PFSK-1 (cell line): ENCODE results near the gene PTBP3.

Experiments
- POLR2AphosphoS5 ChIP-seq: IDR thresholded peaks from 2 replicates; pipeline ENCODE4 v1.6.1; 2012; ENCODE audit warnings: low read depth, mild to moderate bottlenecking, control low read depth, low read length, moderate library complexity
- SIN3A ChIP-seq: IDR thresholded peaks from 2 replicates; pipeline ENCODE4 v1.6.1; 2012; ENCODE audit warnings: mild to moderate bottlenecking, low read length, moderate library complexity, borderline replicate concordance; ENCODE audit not compliant: insufficient read depth
- TAF1 ChIP-seq: IDR thresholded peaks from 2 replicates; pipeline ENCODE4 v1.6.1; 2012; ENCODE audit warnings: low read length, control low read depth, borderline replicate concordance; ENCODE audit not compliant: insufficient read depth
- TF ChIP-seq, protein P1 (sequence below), 2 experiments: IDR thresholded peaks; 2 replicates each; pipeline versions ENCODE4 v1.6.1 to v1.8.0; 2011 to 2012; ENCODE audit warnings: low read depth in 2 of 2, low read length in 2 of 2, control low read depth in 1 of 2, inconsistent platforms in 1 of 2, mild to moderate bottlenecking in 1 of 2, moderate library complexity in 1 of 2; ENCODE audit not compliant: insufficient read depth in 1 of 2

DNA sequence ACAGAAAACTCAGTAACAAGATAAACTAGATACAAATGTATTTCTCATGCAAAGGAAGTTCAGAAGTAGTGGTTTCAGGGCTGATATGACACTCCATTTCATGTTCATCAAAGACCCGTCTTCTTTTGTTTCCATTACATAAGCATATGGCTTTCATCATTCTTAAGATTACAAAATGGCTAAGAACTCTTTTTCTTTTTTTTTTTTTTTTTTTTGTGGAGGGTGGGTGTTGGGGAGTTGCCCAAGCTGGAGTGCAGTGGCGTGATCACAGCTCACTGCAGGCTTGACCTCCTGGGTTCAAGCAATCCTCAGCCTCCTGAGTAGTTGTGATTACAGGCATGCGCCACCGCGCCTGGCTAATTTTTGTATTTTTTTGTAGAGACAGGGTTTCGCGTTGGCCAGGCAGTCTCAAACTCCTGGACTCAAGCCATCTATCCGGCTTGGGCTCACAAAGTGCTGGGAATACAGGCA lies 22.0 kb upstream of the PTBP3 start:
- TF ChIP-seq SIN3A = no peak
- no peak for TF ChIP-seq POLR2AphosphoS5
- no peak for TF ChIP-seq TAF1
- TF ChIP-seq, protein P1, sequence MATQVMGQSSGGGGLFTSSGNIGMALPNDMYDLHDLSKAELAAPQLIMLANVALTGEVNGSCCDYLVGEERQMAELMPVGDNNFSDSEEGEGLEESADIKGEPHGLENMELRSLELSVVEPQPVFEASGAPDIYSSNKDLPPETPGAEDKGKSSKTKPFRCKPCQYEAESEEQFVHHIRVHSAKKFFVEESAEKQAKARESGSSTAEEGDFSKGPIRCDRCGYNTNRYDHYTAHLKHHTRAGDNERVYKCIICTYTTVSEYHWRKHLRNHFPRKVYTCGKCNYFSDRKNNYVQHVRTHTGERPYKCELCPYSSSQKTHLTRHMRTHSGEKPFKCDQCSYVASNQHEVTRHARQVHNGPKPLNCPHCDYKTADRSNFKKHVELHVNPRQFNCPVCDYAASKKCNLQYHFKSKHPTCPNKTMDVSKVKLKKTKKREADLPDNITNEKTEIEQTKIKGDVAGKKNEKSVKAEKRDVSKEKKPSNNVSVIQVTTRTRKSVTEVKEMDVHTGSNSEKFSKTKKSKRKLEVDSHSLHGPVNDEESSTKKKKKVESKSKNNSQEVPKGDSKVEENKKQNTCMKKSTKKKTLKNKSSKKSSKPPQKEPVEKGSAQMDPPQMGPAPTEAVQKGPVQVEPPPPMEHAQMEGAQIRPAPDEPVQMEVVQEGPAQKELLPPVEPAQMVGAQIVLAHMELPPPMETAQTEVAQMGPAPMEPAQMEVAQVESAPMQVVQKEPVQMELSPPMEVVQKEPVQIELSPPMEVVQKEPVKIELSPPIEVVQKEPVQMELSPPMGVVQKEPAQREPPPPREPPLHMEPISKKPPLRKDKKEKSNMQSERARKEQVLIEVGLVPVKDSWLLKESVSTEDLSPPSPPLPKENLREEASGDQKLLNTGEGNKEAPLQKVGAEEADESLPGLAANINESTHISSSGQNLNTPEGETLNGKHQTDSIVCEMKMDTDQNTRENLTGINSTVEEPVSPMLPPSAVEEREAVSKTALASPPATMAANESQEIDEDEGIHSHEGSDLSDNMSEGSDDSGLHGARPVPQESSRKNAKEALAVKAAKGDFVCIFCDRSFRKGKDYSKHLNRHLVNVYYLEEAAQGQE (IDR thresholded peaks at IDR 0.05; ENCODE audit: insufficient read depth in 1 of 2, low read depth in 2 of 2, low read length in 2 of 2) = no peak
